H9 (cell line): ENCODE measurements around the gene PCDH9. TPM values are rescaled to one million over a fixed set of nuclear protein-coding genes. Genes with fewer than 3 reads are reported as not detected.

ENCODE experiments used
- DNase-seq: peaks from one replicate; pipeline ENCODE4 v3.0.0-alpha.2; 2017
- H2AFZ ChIP-seq: one replicate; pipeline ENCODE4 v1.6.1; 2013; ENCODE audit warnings: mild to moderate bottlenecking, low read length, control low read depth, moderate library complexity
- H2AK5ac ChIP-seq: 2 replicates; pipeline ENCODE4 v1.6.1; 2013; ENCODE audit warnings: low read length, control low read depth, mixed read lengths; ENCODE audit not compliant: insufficient read length
- H2BK120ac ChIP-seq: one replicate; pipeline ENCODE4 v1.6.1; 2013; ENCODE audit warnings: low read depth, mild to moderate bottlenecking, low read length, control low read depth, inconsistent platforms; ENCODE audit not compliant: poor library complexity, severe bottlenecking
- H2BK12ac ChIP-seq: 2 replicates; pipeline ENCODE4 v1.6.1; 2013; ENCODE audit warnings: low read length, control low read depth, mixed read lengths, low read depth; ENCODE audit not compliant: insufficient read length
- H2BK15ac ChIP-seq: 2 replicates; pipeline ENCODE4 v1.6.1; 2013; ENCODE audit warnings: low read depth, low read length, control low read depth
- H2BK20ac ChIP-seq: one replicate; pipeline ENCODE4 v1.6.1; 2013; ENCODE audit warnings: low read depth, mild to moderate bottlenecking, low read length, control low read depth, inconsistent platforms; ENCODE audit not compliant: poor library complexity, severe bottlenecking
- H2BK5ac ChIP-seq: 2 replicates; pipeline ENCODE4 v1.6.1; 2013; ENCODE audit warnings: low read length, control low read depth, mixed read lengths; ENCODE audit not compliant: insufficient read length
- H3K14ac ChIP-seq: 2 replicates; pipeline ENCODE4 v1.6.1; 2013; ENCODE audit warnings: low read length, control low read depth; ENCODE audit not compliant: insufficient read depth
- H3K18ac ChIP-seq: 2 replicates; pipeline ENCODE4 v1.6.1; 2013; ENCODE audit warnings: low read depth, mild to moderate bottlenecking, mixed read lengths, low read length, control low read depth; ENCODE audit not compliant: insufficient read length
- H3K23ac ChIP-seq: 2 replicates; pipeline ENCODE4 v1.6.1; 2013; ENCODE audit warnings: low read length, control low read depth, mixed read lengths, low read depth; ENCODE audit not compliant: insufficient read length
- H3K23me2 ChIP-seq: 2 replicates; pipeline ENCODE4 v1.6.1; 2013; ENCODE audit warnings: low read depth, mild to moderate bottlenecking, mixed read lengths, low read length, control low read depth; ENCODE audit not compliant: insufficient read length, poor library complexity, severe bottlenecking
- H3K27ac ChIP-seq: 2 replicates; pipeline ENCODE4 v1.5.1; 2013; ENCODE audit warnings: low read length, control low read depth, mixed read lengths, low read depth; ENCODE audit not compliant: insufficient read length
- H3K27me3 ChIP-seq: 2 replicates; pipeline ENCODE4 v1.6.1; 2013; ENCODE audit warnings: low read length, control low read depth, inconsistent platforms; ENCODE audit not compliant: insufficient read depth
- H3K4ac ChIP-seq: 2 replicates; pipeline ENCODE4 v1.6.1; 2013; ENCODE audit warnings: low read depth, mild to moderate bottlenecking, control low read depth, inconsistent platforms, low read length, moderate library complexity
- H3K4me1 ChIP-seq: 2 replicates; pipeline ENCODE4 v1.6.1; 2013; ENCODE audit warnings: low read length, control low read depth, inconsistent platforms; ENCODE audit not compliant: insufficient read depth
- H3K4me2 ChIP-seq: 2 replicates; pipeline ENCODE4 v1.6.1; 2013; ENCODE audit warnings: low read length, control low read depth, mixed read lengths; ENCODE audit not compliant: insufficient read length, insufficient read depth
- H3K56ac ChIP-seq: 2 replicates; pipeline ENCODE4 v1.6.1; 2013; ENCODE audit warnings: low read depth, mild to moderate bottlenecking, mixed read lengths, low read length, control low read depth; ENCODE audit not compliant: insufficient read length
- H3K79me1 ChIP-seq: 2 replicates; pipeline ENCODE4 v1.6.1; 2013; ENCODE audit warnings: low read depth, mild to moderate bottlenecking, moderate library complexity, low read length, control low read depth, inconsistent platforms; ENCODE audit not compliant: insufficient read depth, poor library complexity, severe bottlenecking
- H3K79me2 ChIP-seq: 2 replicates; pipeline ENCODE4 v1.6.1; 2013; ENCODE audit warnings: low read length, control low read depth, inconsistent platforms; ENCODE audit not compliant: insufficient read depth
- H3K9ac ChIP-seq: 2 replicates; pipeline ENCODE4 v1.6.1; 2013; ENCODE audit warnings: low read length, control low read depth, mixed read lengths; ENCODE audit not compliant: insufficient read length; ENCODE audit errors: extremely low read depth
- H3K9me3 ChIP-seq: one replicate; pipeline ENCODE4 v1.6.1; 2013; ENCODE audit warnings: low read depth, low read length, inconsistent platforms; ENCODE audit not compliant: control insufficient read depth
- H3T11ph ChIP-seq: one replicate; pipeline ENCODE4 v1.6.1; 2013; ENCODE audit warnings: mild to moderate bottlenecking, low read length, control low read depth, inconsistent platforms
- H4K20me1 ChIP-seq: one replicate; pipeline ENCODE4 v1.6.1; 2013; ENCODE audit not compliant: control insufficient read depth, insufficient read length, insufficient read depth
- H4K5ac ChIP-seq: 2 replicates; pipeline ENCODE4 v1.6.1; 2013; ENCODE audit warnings: low read depth, mild to moderate bottlenecking, mixed read lengths, low read length, control low read depth; ENCODE audit not compliant: insufficient read length
- H4K8ac ChIP-seq: replicated peaks from 2 replicates; pipeline ENCODE4 v1.6.1; 2013; ENCODE audit warnings: low read length, control low read depth, mixed read lengths, low read depth; ENCODE audit not compliant: insufficient read length
- H4K91ac ChIP-seq: 2 replicates; pipeline ENCODE4 v1.6.1; 2013; ENCODE audit warnings: low read depth, mild to moderate bottlenecking, moderate library complexity, mixed read lengths, low read length, control low read depth; ENCODE audit not compliant: insufficient read length
- H3K27ac Mint-ChIP-seq, 3 experiments: 2 replicates in 2 of 3; 3 replicates in 1 of 3; pipeline ENCODE4 v1.8.0; 2020 to 2021; ENCODE audit warnings: mixed read lengths in 3 of 3, mild to moderate bottlenecking in 1 of 3, moderate library complexity in 1 of 3
- H3K27me3 Mint-ChIP-seq: 2 replicates; pipeline ENCODE4 v1.8.0; 2021; ENCODE audit warnings: low read depth, mild to moderate bottlenecking, moderate library complexity, mixed read lengths
- H3K36me3 Mint-ChIP-seq, 3 experiments: 2 replicates in 2 of 3; 3 replicates in 1 of 3; pipeline ENCODE4 v1.8.0; 2020 to 2021; ENCODE audit warnings: low read depth in 3 of 3, mixed read lengths in 3 of 3; ENCODE audit not compliant: insufficient read depth in 1 of 3
- H3K4me1 Mint-ChIP-seq, 2 experiments: 2 replicates each; pipeline ENCODE4 v1.8.0; 2020; ENCODE audit warnings: mixed read lengths in 2 of 2
- H3K4me3 Mint-ChIP-seq, 2 experiments: 2 replicates in 1 of 2; 3 replicates in 1 of 2; pipeline ENCODE4 v1.8.0; 2020 to 2021; ENCODE audit warnings: mild to moderate bottlenecking in 2 of 2, mixed read lengths in 2 of 2, moderate library complexity in 1 of 2
- H3K9me3 Mint-ChIP-seq, 2 experiments: 2 replicates in 1 of 2; 3 replicates in 1 of 2; pipeline ENCODE4 v1.8.0; 2020; ENCODE audit warnings: mild to moderate bottlenecking in 2 of 2, mixed read lengths in 2 of 2, moderate library complexity in 1 of 2
- WGBS: extraction: QIAGEN DNeasy Blood & Tissue Kit; methylation state at CpG from one replicate; pipeline ENCODE4 v1.1.7; 2013; ENCODE audit warnings: missing lambda C conversion rate, low lambda C conversion rate, mixed read lengths; ENCODE audit not compliant: insufficient read length; ENCODE audit errors: extremely low coverage; 5-methylcytosine and 5-hydroxymethylcytosine counted together
- total RNA-seq: library from RNA; stranded (reverse); gene quantifications from 2 replicates; pipeline ENCODE4 v1.2.1, GENCODE V29; 2021
- TF ChIP-seq, protein P1 (sequence below): fragments of 200-600 bp; sonication (generic); conservative IDR thresholded peaks from 3 replicates; pipeline ENCODE4 v1.8.0; 2021; ENCODE audit warnings: antibody characterized with exemption, mild to moderate bottlenecking

Gene PCDH9
- total RNA-seq, 1 experiment from 2014 or later, result 0.11 TPM

GRCh38 chr13:66627512-66627911 lies 602.6 kb downstream of the PCDH9 start:
- Histone ChIP-seq H3K79me2 (no peaks in the 10 kb centered on the region), H3K56ac (no peak overlapping the region), H3K18ac (no peak overlapping the region), H2BK20ac (no peak overlapping the region), H3K9ac (no peak overlapping the region), H3K79me1 (no peaks in the 10 kb centered on the region), H3K27me3 (no peaks in the 10 kb centered on the region), H3K4me1 (no peaks in the 10 kb centered on the region), H2BK120ac (no peak overlapping the region), H3K14ac (no peak overlapping the region), H4K91ac (no peak overlapping the region), H4K5ac (no peak overlapping the region), H4K8ac (no peak overlapping the region), H2AK5ac (no peak overlapping the region), H2AFZ (no peak overlapping the region), H4K20me1 (no peaks in the 10 kb centered on the region), H2BK12ac (no peak overlapping the region), H2BK15ac (no peak overlapping the region), H2BK5ac (no peak overlapping the region), H3K4me2 (no peak overlapping the region), H3K9me3 (no peaks in the 10 kb centered on the region), H3K27ac (no peak overlapping the region), H3T11ph (no peak overlapping the region), H3K4ac (no peak overlapping the region), H3K23me2 (no peaks in the 10 kb centered on the region), H3K23ac (no peak overlapping the region)
- H3K36me3 Mint-ChIP-seq, result peaks cover 0 to 5% (median 5%) of the 10 kb centered on the region in 3 experiments; a peak in 2 of 7 replicates
- no peaks in the 10 kb centered on the region for H3K27me3 Mint-ChIP-seq
- peaks cover 3 to 9% of the 10 kb centered on the region in 2 experiments; a peak in 3 of 5 replicates for H3K9me3 Mint-ChIP-seq
- no peak overlapping the region for H3K27ac Mint-ChIP-seq
- no peak for DNase-seq
- no peak overlapping the region for H3K4me3 Mint-ChIP-seq
- TF ChIP-seq, protein P1, sequence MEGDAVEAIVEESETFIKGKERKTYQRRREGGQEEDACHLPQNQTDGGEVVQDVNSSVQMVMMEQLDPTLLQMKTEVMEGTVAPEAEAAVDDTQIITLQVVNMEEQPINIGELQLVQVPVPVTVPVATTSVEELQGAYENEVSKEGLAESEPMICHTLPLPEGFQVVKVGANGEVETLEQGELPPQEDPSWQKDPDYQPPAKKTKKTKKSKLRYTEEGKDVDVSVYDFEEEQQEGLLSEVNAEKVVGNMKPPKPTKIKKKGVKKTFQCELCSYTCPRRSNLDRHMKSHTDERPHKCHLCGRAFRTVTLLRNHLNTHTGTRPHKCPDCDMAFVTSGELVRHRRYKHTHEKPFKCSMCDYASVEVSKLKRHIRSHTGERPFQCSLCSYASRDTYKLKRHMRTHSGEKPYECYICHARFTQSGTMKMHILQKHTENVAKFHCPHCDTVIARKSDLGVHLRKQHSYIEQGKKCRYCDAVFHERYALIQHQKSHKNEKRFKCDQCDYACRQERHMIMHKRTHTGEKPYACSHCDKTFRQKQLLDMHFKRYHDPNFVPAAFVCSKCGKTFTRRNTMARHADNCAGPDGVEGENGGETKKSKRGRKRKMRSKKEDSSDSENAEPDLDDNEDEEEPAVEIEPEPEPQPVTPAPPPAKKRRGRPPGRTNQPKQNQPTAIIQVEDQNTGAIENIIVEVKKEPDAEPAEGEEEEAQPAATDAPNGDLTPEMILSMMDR, result no peak; the same call in 2 of the 3 replicates
- no CpG with 5 or more reads among the region's 4 CpGs for WGBS
- no peaks in the 10 kb centered on the region for H3K4me1 Mint-ChIP-seq
